ENCODE data around the gene THBS1.

GRCh38 chr15:39602143-39602542 is 21.3 kb downstream of the THBS1 start:
- TF ChIP-seq STAT6 (CRISPR knock-in tag; conservative IDR thresholded peaks at IDR 0.05; ENCODE audit: low read depth) = no peak
- TF ChIP-seq ZNF232 (CRISPR knock-in tag; IDR thresholded peaks at IDR 0.05) = no peak
- TF ChIP-seq ZNF263 (CRISPR knock-in tag; IDR thresholded peaks at IDR 0.05; ENCODE audit: low read depth) = no peak
- TF ChIP-seq RELA (CRISPR knock-in tag; IDR thresholded peaks at IDR 0.05; ENCODE audit: borderline replicate concordance) = no peak
- TF ChIP-seq CTCF (IDR thresholded peaks at IDR 0.05) = no peak
- TF ChIP-seq JUN (CRISPR knock-in tag; IDR thresholded peaks at IDR 0.05) = no peak
